Activated naive CD8-positive, alpha-beta T cell treated with anti-CD3 and anti-CD28 coated beads for 36 hours (primary cell): Measurements from ENCODE around the gene MCUR1. TPM values are rescaled to one million over a fixed set of nuclear protein-coding genes. Genes with fewer than 3 reads are reported as not detected.

Source experiments
- DNase-seq: peaks from one replicate; pipeline ENCODE4 v3.0.0; 2021
- H3K27ac Mint-ChIP-seq: one replicate; pipeline ENCODE4 v1.8.0; 2022; ENCODE audit warnings: mild to moderate bottlenecking, moderate library complexity, mixed read lengths
- H3K27me3 Mint-ChIP-seq: one replicate; pipeline ENCODE4 v1.8.0; 2022; ENCODE audit warnings: mild to moderate bottlenecking, mixed read lengths
- H3K36me3 Mint-ChIP-seq: one replicate; pipeline ENCODE4 v1.8.0; 2021; ENCODE audit warnings: mild to moderate bottlenecking, mixed read lengths
- H3K4me1 Mint-ChIP-seq: one replicate; pipeline ENCODE4 v1.8.0; 2021; ENCODE audit warnings: mixed read lengths
- H3K4me3 Mint-ChIP-seq: one replicate; pipeline ENCODE4 v1.8.0; 2022; ENCODE audit warnings: mild to moderate bottlenecking, moderate library complexity, mixed read lengths
- H3K9me3 Mint-ChIP-seq: one replicate; pipeline ENCODE4 v1.8.0; 2022; ENCODE audit warnings: mixed read lengths
- total RNA-seq, 2 experiments: library from RNA; stranded (reverse); gene quantifications; one replicate each; pipeline ENCODE4 v1.2.3, GENCODE V29; 2021

MCUR1 gene
- total RNA-seq, 2 experiments from 2014 or later: 42.1 to 45.5 TPM

- Mint-ChIP-seq H3K4me1 (peaks cover 5% of the 10 kb centered on the region), H3K36me3 (no peaks in the 10 kb centered on the region), H3K9me3 (no peaks in the 10 kb centered on the region), H3K27me3 (no peaks in the 10 kb centered on the region), H3K4me3 (no peak overlapping the region), H3K27ac (no peak overlapping the region)
- no peak for DNase-seq
These were observed 59.7 kb downstream of the MCUR1 start for GRCh38 chr6:13754644-13755043.

GRCh38 chr6:13743736-13744127 lies 70.6 kb downstream of the MCUR1 start:
- no peak overlapping the region for H3K27ac Mint-ChIP-seq
- no peak overlapping the region for H3K4me3 Mint-ChIP-seq
- no peak for DNase-seq
- no peaks in the 10 kb centered on the region for H3K27me3 Mint-ChIP-seq
- peaks cover 1% of the 10 kb centered on the region for H3K4me1 Mint-ChIP-seq
- H3K9me3 Mint-ChIP-seq: no peaks in the 10 kb centered on the region
- H3K36me3 Mint-ChIP-seq: no peaks in the 10 kb centered on the region

GRCh38 chr6:13742961-13743735 lies 71.2 kb downstream of the MCUR1 start:
- Mint-ChIP-seq H3K27me3 (no peaks in the 10 kb centered on the region), H3K9me3 (no peaks in the 10 kb centered on the region), H3K4me1 (no peaks in the 10 kb centered on the region), H3K27ac (no peak overlapping the region), H3K4me3 (peak overlapping the region; percentile 56), H3K36me3 (no peaks in the 10 kb centered on the region)
- no peak for DNase-seq

- no peak for DNase-seq
- Mint-ChIP-seq H3K4me1 (no peaks in the 10 kb centered on the region), H3K9me3 (no peaks in the 10 kb centered on the region), H3K27me3 (no peaks in the 10 kb centered on the region), H3K27ac (no peak overlapping the region), H3K36me3 (no peaks in the 10 kb centered on the region), H3K4me3 (no peak overlapping the region)
These were observed 73.0 kb downstream of the MCUR1 start for GRCh38 chr6:13741365-13741764.

Other genes starting within 250 kb of the MCUR1 start
- 1 to 10 TPM; 8.9 to 9.9 TPM for gene SIRT5, start 240.0 kb downstream of the MCUR1 start, total RNA-seq
- gene NOL7, start 199.2 kb downstream of the MCUR1 start, total RNA-seq: 100 to 1,000 TPM; 121 to 123 TPM
- gene RANBP9, start 102.7 kb downstream of the MCUR1 start, total RNA-seq: 10 to 100 TPM; 54.9 to 56.5 TPM
- gene RNF182, start 110.4 kb upstream of the MCUR1 start, total RNA-seq: not detected